Measurements from ENCODE around the gene C17orf67.

DNA sequence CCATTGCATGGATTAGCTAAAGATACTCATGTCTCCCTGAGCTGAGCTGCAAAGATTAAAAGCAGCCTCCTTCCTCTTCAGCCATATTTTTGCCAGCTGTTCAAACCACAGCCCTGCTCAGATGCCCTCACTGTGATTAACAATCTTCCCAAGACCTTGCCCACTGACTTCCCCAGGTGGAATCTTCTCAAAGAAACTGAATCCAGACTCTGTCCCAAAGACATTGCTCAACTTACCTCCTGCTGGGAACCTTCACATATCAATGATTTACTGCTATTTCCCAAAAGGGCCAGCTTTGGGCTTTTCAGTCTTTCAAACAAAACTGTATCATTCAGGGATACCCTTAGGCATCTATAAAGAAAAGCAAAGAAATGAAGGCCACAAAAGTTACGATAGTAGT is 9.2 kb downstream of the C17orf67 start:
- TF ChIP-seq POLR2AphosphoS5 (IDR thresholded peaks at IDR 0.05; ENCODE audit: low read depth, low read length) (no peak), REST (IDR thresholded peaks at IDR 0.05; ENCODE audit: insufficient read depth in 1 of 2, low read depth in 2 of 2, low read length in 2 of 2) (no peak), SIN3A (IDR thresholded peaks at IDR 0.05; ENCODE audit: borderline replicate concordance, insufficient read depth, low read length) (no peak), TAF1 (IDR thresholded peaks at IDR 0.05; ENCODE audit: borderline replicate concordance, insufficient read depth, low read length) (no peak), FOXP2 (optimal IDR thresholded peaks at IDR 0.05; ENCODE audit: borderline replicate concordance, extremely low read depth, extremely low read length, insufficient read depth) (no peak)
